ENCODE data around the gene ANP32A. TPM values are rescaled to one million over a fixed set of nuclear protein-coding genes. Genes with fewer than 3 reads are reported as not detected.

Gene ANP32A
- total and polyA plus RNA-seq, 9 of the 15 experiments (the other 6 are each of a cell fraction or from before 2014, with no cell fraction given): 13.2 to 656 (median 210) TPM

DNA sequence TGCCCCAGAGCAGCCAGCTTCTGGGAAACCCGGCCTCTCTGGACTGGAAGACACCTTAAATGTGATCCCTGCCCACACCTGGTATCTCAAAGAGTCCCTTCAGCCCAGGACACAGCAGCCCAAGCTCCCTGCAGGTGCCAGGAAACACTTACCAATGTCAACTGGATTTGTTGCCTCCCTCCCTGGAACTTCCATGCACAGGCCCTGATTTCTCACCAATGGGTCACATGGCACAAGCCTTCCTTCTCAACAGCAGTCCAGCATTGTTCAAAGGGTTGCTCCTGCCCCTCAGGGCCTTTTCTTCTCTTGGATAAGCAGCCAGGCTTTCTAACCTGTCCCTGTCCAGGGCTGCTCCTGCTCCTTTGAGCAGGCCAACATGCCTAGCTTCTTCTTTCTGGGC lies 31.6 kb downstream of the ANP32A start:
- peaks cover 37% of the 10 kb centered on the region for H4K20me1 ChIP-seq (replicated peaks; ENCODE audit: control insufficient read depth, insufficient read depth, low read length)
- H3K4me1 ChIP-seq (replicated peaks in 1 of 2; ENCODE audit: control insufficient read depth in 2 of 2, insufficient read depth in 2 of 2, low read length in 2 of 2): peaks cover 0 to 3% of the 10 kb centered on the region in 2 experiments; a peak in 2 of 5 replicates
- peaks cover 83% of the 10 kb centered on the region for H3K36me3 ChIP-seq (ENCODE audit: control insufficient read depth, insufficient read depth, low read length)
- 88% methylated on average over 1 of the region's 1 CpG for WGBS (ENCODE audit: insufficient coverage, low coverage, missing lambda C conversion rate)
- ATAC-seq (no peak), DNase-seq (ENCODE audit: extremely low read depth in 1 of 4, low spot score in 3 of 4) (no peak), FAIRE-seq (no peak)
- POLR2A ChIA-PET: interaction anchor here (0.7 to 2.0 kb wide), 3 partner anchors 9 to 28 kb away, joined by 3 to 8 read pairs (median 4); no protein-coding TSS in a partner anchor
- no peak overlapping the region for H2AFZ ChIP-seq (ENCODE audit: low read depth, low read length)
- H3K4me2 ChIP-seq (ENCODE audit: insufficient read depth, low read length): no peak overlapping the region
- TF ChIP-seq ZNF311 (CRISPR knock-in tag; IDR thresholded peaks at IDR 0.05): no peak
- no peak for TF ChIP-seq MAFF (IDR thresholded peaks at IDR 0.05; ENCODE audit: low read length)
- no peak for TF ChIP-seq ERF (CRISPR knock-in tag; IDR thresholded peaks at IDR 0.05)
- TF ChIP-seq LEF1 (IDR thresholded peaks at IDR 0.05): no peak
- TF ChIP-seq GABPB1 (CRISPR knock-in tag; IDR thresholded peaks at IDR 0.05): no peak
- no peak for TF ChIP-seq GTF2E2 (tag; IDR thresholded peaks at IDR 0.05)
- TF ChIP-seq CBX1 (IDR thresholded peaks at IDR 0.05; ENCODE audit: low read depth): no peak
- no peak for TF ChIP-seq HLTF (IDR thresholded peaks at IDR 0.05)
- TF ChIP-seq, protein P1, sequence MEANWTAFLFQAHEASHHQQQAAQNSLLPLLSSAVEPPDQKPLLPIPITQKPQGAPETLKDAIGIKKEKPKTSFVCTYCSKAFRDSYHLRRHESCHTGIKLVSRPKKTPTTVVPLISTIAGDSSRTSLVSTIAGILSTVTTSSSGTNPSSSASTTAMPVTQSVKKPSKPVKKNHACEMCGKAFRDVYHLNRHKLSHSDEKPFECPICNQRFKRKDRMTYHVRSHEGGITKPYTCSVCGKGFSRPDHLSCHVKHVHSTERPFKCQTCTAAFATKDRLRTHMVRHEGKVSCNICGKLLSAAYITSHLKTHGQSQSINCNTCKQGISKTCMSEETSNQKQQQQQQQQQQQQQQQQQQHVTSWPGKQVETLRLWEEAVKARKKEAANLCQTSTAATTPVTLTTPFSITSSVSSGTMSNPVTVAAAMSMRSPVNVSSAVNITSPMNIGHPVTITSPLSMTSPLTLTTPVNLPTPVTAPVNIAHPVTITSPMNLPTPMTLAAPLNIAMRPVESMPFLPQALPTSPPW (CRISPR knock-in tag; IDR thresholded peaks at IDR 0.05): no peak
- no peak for TF ChIP-seq ZNF347 (CRISPR knock-in tag; IDR thresholded peaks at IDR 0.05; ENCODE audit: low read depth)
- TF ChIP-seq, protein P2, sequence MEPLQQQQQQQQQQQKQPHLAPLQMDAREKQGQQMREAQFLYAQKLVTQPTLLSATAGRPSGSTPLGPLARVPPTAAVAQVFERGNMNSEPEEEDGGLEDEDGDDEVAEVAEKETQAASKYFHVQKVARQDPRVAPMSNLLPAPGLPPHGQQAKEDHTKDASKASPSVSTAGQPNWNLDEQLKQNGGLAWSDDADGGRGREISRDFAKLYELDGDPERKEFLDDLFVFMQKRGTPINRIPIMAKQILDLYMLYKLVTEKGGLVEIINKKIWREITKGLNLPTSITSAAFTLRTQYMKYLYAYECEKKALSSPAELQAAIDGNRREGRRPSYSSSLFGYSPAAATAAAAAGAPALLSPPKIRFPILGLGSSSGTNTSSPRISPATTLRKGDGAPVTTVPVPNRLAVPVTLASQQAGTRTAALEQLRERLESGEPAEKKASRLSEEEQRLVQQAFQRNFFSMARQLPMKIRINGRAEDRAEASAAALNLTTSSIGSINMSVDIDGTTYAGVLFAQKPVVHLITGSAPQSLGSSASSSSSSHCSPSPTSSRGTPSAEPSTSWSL (CRISPR knock-in tag; IDR thresholded peaks at IDR 0.05; ENCODE audit: borderline replicate concordance): no peak
- no peak for TF ChIP-seq NR4A1 (CRISPR knock-in tag; IDR thresholded peaks at IDR 0.05)
- TF ChIP-seq NR4A1 (tag; IDR thresholded peaks at IDR 0.05): no peak
- H3K27ac ChIP-seq (ENCODE audit: extremely low read depth, low read depth, low read length): no peak overlapping the region; the same call in 2 of the 3 replicates
- no peak overlapping the region; a peak in 1 of 4 replicates for H3K9ac ChIP-seq (ENCODE audit: insufficient read depth in 1 of 2, low read depth in 2 of 2, low read length in 2 of 2)
- H3K9me3 ChIP-seq (replicated peaks; ENCODE audit: control insufficient read depth, insufficient read depth, low read depth, low read length): no peaks in the 10 kb centered on the region
- no peak overlapping the region for H3K4me3 ChIP-seq
- in situ Hi-C loops (cut with MboI) (no loop called here), intact Hi-C loops (cut with micrococcal nuclease) (no loop called here)
- no peaks in the 10 kb centered on the region for H3K9me1 ChIP-seq (ENCODE audit: control insufficient read depth, insufficient read depth, low read length)
- CTCF ChIA-PET (ENCODE audit: low intra/inter-chr PET ratio): no interaction called here
- no TSS peak for BruUV-seq (replicated peaks)
- H3K79me2 ChIP-seq (ENCODE audit: control insufficient read depth, insufficient read depth, low read length): peaks cover 69% of the 10 kb centered on the region
- H3K27me3 ChIP-seq (ENCODE audit: control insufficient read depth in 2 of 2, insufficient read depth in 2 of 2, low read length in 2 of 2): no peaks in the 10 kb centered on the region

All from K562 (cell line).